ENCODE results near the gene PLK5. TPM values are rescaled to one million over a fixed set of nuclear protein-coding genes. Genes with fewer than 3 reads are reported as not detected.

The PLK5 gene
- total RNA-seq, 2 experiments from 2014 or later, result not detected

DNA sequence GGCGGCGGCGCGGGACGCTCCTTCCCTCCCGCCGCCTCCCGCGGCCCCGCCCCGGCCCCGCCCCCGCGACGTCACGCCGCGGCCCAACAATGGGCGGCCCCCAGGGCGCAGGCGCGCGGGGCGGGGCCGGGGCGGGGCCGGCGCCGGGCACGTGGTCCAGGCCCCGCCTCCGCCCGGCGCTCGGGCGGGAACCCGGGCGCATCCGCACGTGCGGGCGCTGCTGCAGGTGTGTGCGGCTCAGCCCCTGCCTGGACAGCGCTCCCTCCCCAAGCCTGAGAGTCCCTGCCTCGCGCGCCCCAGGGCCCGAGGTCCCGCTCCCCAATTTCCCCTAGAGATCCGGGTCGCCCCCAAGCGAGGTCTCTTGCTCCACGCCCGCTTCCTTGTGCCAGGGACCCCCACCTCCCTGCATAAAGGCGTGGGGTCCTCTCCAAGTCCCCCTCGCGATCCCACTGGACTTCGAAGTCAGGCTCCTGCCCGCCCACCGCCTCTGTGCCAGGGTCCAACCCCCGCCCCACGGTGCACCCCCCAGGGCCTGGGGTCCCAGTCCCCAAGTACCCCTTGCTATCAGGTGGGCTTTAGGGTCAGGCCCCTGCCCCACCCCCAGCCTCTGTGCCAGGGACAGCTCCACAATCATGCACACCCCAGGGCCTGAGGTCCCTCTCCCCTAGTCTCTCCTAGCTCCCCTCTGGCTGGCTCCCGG lies 44.6 kb downstream of the PLK5 start, which contains the start of gene MEX3D:
Gene MEX3D, minus strand, starts transcription at position 6 of the 700 bp plus-strand sequence. CDS start 267 bp downstream, outside the sequence.
- CTCF ChIA-PET, result no interaction called here
- Mint-ChIP-seq H3K4me1 (no peaks in the 10 kb centered on the region), H3K4me3 (no peak within 1 kb of the TSS), H3K9me3 (ENCODE audit: low read depth) (no peaks in the 10 kb centered on the region), H3K27me3 (peaks cover 7% of the 10 kb centered on the region), H3K36me3 (ENCODE audit: low read depth) (no peaks in the 10 kb centered on the region), H3K27ac (no peak within 1 kb of the TSS)
- intact Hi-C loops (cut with DNase I, micrococcal nuclease), result loop anchor here in 1 of 2 experiments (1.0 to 2.0 kb wide), 7 partner anchors 24 to 244 kb away; partner anchors contain the start of genes ATP8B3, C19orf25, MBD3 and PCSK4
- peak; percentile 90 for DNase-seq
- ATAC-seq, result peak; percentile 88
- POLR2A ChIA-PET, result no interaction called here

DNA sequence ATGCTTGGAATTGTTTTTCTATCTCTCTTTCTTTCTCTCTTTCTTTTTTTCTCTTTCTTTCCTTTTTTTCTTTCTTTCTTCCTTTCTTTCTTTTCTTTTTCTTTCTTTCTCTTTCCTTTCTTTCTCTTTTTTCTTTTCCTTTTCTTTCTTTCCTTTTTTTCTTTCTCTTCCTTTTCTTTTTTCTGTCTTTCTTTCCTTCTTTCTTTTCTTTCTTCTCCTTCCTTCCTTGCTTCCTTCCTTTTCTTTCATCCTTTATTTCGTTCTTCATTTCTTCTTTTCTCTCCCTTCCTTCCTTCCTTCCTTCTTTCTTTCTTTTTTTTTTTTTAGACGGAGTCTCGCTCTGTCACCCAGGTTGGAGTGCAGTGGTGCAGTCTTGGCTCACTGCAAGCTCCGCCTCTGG lies 46.1 kb downstream of the PLK5 start:
- intact Hi-C loops (cut with DNase I, micrococcal nuclease), result loop anchor here in 1 of 2 experiments (2.0 kb wide), 1 partner anchor 91 kb away; the partner anchor contains the start of gene C19orf25
- no peaks in the 10 kb centered on the region for H3K4me1 Mint-ChIP-seq
- H3K4me3 Mint-ChIP-seq, result no peak overlapping the region
- H3K36me3 Mint-ChIP-seq (ENCODE audit: low read depth), result no peaks in the 10 kb centered on the region
- H3K27ac Mint-ChIP-seq, result no peak overlapping the region
- peaks cover 7% of the 10 kb centered on the region for H3K27me3 Mint-ChIP-seq
- H3K9me3 Mint-ChIP-seq (ENCODE audit: low read depth), result no peaks in the 10 kb centered on the region
- ATAC-seq (no peak), DNase-seq (no peak)
- ChIA-PET POLR2A (no interaction called here), CTCF (interaction anchor here (0.8 kb wide), 1 partner anchor 1174 kb away, joined by 3 read pairs; no protein-coding TSS in a partner anchor)

DNA sequence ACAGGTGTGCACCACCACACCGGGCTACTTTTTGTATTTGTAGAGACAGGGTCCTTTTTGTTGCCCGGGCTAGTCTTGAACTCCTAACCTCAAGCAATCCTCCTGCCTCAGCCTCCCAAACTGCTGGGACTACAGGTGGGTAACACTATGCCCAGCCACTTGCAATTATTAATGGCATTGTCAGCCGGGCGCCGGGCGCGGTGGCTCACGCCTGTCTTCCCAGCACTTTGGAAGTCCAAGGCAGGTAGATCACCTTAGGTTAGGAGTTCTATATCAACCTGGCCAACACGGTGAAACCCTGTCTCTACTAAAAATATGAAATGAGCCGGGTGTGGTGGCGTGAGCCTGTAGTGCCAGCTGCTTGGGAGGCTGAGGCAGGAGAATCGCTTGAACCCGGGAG lies 47.0 kb downstream of the PLK5 start:
- no peak for ATAC-seq

DNA sequence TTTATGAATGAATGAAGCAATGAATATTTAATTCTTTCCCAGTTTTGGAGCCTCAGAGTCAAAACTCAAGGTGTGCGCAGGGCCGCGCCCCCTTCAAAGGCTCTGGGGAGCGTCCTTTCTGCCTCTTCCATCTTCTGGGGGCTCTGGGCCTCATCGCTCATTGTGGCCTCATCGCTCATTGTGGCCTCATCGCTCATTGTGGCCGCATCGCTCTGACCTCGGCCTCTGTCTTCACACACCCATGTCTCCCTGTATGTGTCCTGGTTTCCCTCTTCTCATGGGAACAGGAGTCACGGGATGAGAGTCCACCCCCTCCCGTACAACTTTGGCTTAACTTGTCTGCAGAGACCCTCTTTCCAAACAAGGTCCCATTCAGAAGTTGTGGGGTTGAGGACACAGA lies 47.5 kb downstream of the PLK5 start:
- DNase-seq (no peak), ATAC-seq (no peak)
- H3K4me3 Mint-ChIP-seq, result no peak overlapping the region
- intact Hi-C loops (cut with DNase I, micrococcal nuclease), result no loop called here
- no peaks in the 10 kb centered on the region for H3K4me1 Mint-ChIP-seq
- H3K27ac Mint-ChIP-seq, result no peak overlapping the region
- H3K27me3 Mint-ChIP-seq, result peaks cover 7% of the 10 kb centered on the region
- POLR2A ChIA-PET, result no interaction called here
- no peaks in the 10 kb centered on the region for H3K9me3 Mint-ChIP-seq (ENCODE audit: low read depth)
- no peaks in the 10 kb centered on the region for H3K36me3 Mint-ChIP-seq (ENCODE audit: low read depth)
- CTCF ChIA-PET, result no interaction called here

More for the DNA sequence above, 47.0 kb downstream of the PLK5 start:
- Mint-ChIP-seq H3K4me1 (no peaks in the 10 kb centered on the region), H3K27ac (no peak overlapping the region), H3K27me3 (peaks cover 7% of the 10 kb centered on the region), H3K4me3 (no peak overlapping the region), H3K36me3 (ENCODE audit: low read depth) (no peaks in the 10 kb centered on the region), H3K9me3 (ENCODE audit: low read depth) (no peaks in the 10 kb centered on the region)
- intact Hi-C loops (cut with DNase I, micrococcal nuclease), result no loop called here
- CTCF ChIA-PET, result interaction anchor here (0.7 kb wide), 1 partner anchor 290 kb away, joined by 3 read pairs; no protein-coding TSS in a partner anchor
- POLR2A ChIA-PET, result no interaction called here
- DNase-seq, result no peak

DNA sequence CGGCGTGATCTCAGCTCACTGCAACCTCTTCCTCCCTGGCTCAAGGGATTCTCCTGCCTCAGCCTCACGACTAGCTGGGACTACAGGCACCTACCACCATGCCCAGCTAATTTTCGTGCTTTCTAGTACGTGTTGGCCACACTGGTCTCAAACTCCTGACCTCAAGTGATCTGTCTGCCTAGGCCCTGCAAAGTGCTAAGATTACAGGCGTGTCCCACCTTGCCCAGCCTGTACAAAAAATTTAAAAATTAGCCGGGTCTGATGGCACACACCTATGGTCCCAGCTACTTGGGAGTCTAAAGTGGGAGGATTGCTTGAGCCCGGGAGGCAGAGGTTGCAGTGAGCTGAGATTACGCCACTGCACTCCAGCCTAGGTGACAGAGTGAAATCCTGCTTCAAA lies 48.9 kb downstream of the PLK5 start:
- POLR2A ChIA-PET, result no interaction called here
- Mint-ChIP-seq H3K27me3 (peaks cover 7% of the 10 kb centered on the region), H3K4me3 (no peak overlapping the region), H3K4me1 (no peaks in the 10 kb centered on the region), H3K9me3 (ENCODE audit: low read depth) (no peaks in the 10 kb centered on the region), H3K36me3 (ENCODE audit: low read depth) (no peaks in the 10 kb centered on the region), H3K27ac (no peak overlapping the region)
- DNase-seq (no peak), ATAC-seq (no peak)
- CTCF ChIA-PET, result no interaction called here
- intact Hi-C loops (cut with DNase I, micrococcal nuclease), result no loop called here

DNA sequence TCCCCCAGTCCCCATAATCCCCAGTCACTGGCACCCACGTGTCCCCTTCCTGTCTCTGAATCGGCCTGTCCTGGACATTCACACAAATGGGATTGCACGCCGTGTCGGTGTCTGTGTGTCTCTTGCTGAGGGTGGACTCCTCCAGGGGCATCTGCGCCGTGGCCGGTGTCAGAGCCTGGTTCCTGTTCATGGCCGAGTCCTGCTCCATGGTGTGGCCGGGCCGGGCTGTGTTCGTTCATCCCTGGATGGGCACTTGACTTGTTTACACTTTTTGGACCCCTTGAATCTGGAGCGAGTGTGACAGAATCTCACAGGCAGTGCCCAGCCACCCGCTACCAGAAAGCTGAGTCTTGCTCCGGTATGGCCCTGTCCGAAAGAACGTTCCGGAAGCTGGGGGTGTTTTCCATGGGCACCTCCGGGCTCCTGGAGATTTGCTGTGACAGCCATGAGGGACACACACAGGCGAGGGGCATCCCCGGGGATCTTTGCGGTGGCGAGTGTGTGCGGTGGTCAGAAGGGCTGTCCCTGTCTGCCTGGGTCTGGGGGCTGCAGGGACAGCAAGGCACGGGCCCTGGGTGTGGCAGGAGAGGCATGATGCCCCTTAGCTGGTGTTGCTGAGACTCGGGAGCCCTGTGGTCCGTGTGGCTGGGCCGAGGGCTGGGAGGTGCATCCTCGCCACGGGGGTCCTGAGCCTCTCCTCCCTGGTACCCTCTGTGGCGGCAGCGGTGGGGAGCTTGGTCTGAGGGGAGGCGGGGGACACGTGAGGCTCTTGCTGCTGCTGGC lies 50.7 kb downstream of the PLK5 start:
- intact Hi-C loops (cut with DNase I, micrococcal nuclease), result no loop called here
- Mint-ChIP-seq H3K4me3 (no peak overlapping the region), H3K4me1 (no peaks in the 10 kb centered on the region), H3K9me3 (ENCODE audit: low read depth) (no peaks in the 10 kb centered on the region), H3K27ac (no peak overlapping the region), H3K36me3 (ENCODE audit: low read depth) (peaks cover 3% of the 10 kb centered on the region), H3K27me3 (peaks cover 7% of the 10 kb centered on the region)
- ChIA-PET POLR2A (interaction anchor here (1.0 kb wide), 1 partner anchor 16 kb away, joined by 5 read pairs; no protein-coding TSS in a partner anchor), CTCF (no interaction called here)
- no peak for ATAC-seq
- DNase-seq, result no peak

DNA sequence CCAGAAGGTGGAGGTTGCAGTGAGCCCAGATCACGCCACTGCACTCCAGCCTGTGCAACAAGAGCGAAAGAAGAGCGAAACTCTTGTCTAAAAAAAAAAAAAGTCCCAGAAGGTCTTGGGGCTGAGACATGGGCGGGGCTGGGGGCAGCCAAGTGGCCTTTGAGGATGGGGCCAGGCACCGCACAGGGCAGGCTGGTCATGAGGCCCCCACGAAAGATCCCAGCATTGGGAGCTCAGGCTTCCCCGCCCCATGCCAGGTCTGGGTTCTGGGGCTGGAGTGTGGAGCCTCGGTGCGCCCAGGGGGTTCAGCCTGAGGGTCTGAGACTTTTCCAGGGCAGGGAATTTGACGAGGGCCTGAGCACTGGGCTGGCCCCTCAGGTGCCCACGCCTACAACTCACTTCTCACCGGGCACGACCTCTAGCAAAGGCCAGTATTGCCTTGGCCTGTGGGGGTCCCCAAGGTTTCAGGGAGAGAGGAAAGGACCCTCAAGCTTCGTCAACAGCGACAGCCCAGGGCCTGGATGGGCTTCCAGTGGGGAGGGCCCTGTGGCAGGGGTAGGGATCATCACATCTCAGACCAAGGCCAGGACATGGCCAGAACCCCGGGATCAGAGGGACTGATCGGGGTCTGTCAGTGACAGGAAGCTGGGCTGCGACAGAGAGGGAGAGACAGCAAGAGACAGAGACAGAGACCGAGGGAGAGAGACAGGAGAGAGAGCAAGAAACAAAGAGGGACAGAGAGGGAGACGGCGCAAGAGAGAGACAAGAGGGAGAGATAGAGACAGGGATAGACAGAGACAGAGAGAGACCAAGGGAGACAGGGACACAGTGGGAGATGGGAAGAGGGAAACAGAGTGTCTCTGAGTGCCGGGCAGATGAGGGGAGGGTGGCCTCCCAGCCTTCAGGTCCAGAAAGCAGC lies 51.7 kb downstream of the PLK5 start:
- DNase-seq, result no peak
- Mint-ChIP-seq H3K9me3 (ENCODE audit: low read depth) (no peaks in the 10 kb centered on the region), H3K4me1 (no peaks in the 10 kb centered on the region), H3K36me3 (ENCODE audit: low read depth) (peaks cover 8% of the 10 kb centered on the region), H3K4me3 (no peak overlapping the region), H3K27me3 (no peaks in the 10 kb centered on the region), H3K27ac (no peak overlapping the region)
- CTCF ChIA-PET, result interaction anchor here (0.5 to 0.6 kb wide), 2 partner anchors 10 to 897 kb away, joined by 3 read pairs; no protein-coding TSS in a partner anchor
- intact Hi-C loops (cut with DNase I, micrococcal nuclease), result no loop called here
- no peak for ATAC-seq
- POLR2A ChIA-PET, result interaction anchor here (1.0 kb wide), 1 partner anchor 15 kb away, joined by 5 read pairs; no protein-coding TSS in a partner anchor

DNA sequence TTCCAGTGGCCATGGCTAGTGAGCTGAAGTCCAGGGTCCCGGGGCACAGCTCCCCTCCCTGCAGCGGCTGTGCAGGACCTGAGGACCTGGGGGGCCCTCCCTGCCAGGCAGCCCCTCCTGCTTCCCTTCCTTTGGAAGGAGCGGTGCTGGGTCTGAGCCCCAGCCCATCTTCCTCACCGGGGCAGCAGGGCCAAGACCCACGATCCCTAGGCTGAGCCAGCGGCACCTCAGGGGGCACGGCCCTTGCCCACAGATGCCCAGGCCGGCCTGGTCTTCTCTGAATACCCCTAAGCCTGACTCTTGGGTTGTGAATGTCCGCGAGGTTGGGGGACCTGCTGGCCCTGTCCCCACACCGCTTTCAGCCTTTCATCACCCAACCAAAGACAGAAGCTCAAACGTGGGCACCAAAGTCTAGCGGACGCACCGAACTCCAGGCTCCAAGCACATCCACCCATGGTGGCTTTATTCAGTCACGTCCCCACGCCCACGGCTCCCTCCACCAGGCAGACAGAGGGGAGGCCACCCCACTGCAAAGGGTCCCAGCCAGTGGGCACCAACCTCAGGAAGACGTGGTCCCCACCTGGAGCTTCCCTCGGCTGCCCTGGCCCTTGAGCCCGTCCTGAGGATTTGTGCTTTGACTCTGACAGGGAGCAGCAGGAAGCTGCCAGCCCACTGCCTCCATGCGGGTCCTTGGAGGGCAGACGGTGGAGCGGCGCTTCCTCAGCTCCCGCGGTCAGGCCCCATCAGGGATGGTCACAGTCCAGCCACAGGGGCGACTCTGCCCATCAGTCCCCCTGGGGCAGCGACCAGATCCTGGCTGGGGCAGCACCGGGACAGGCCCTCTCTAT lies 52.6 kb downstream of the PLK5 start:
- ChIA-PET CTCF (interaction anchor here (0.5 to 0.6 kb wide), 2 partner anchors 11 to 896 kb away, joined by 3 read pairs; no protein-coding TSS in a partner anchor), POLR2A (no interaction called here)
- H3K27ac Mint-ChIP-seq, result no peak overlapping the region
- DNase-seq, result no peak
- no peaks in the 10 kb centered on the region for H3K9me3 Mint-ChIP-seq (ENCODE audit: low read depth)
- no peaks in the 10 kb centered on the region for H3K4me1 Mint-ChIP-seq
- H3K36me3 Mint-ChIP-seq (ENCODE audit: low read depth), result peaks cover 12% of the 10 kb centered on the region
- no peak overlapping the region for H3K4me3 Mint-ChIP-seq
- no peaks in the 10 kb centered on the region for H3K27me3 Mint-ChIP-seq
- no peak for ATAC-seq
- intact Hi-C loops (cut with DNase I, micrococcal nuclease), result no loop called here

DNA sequence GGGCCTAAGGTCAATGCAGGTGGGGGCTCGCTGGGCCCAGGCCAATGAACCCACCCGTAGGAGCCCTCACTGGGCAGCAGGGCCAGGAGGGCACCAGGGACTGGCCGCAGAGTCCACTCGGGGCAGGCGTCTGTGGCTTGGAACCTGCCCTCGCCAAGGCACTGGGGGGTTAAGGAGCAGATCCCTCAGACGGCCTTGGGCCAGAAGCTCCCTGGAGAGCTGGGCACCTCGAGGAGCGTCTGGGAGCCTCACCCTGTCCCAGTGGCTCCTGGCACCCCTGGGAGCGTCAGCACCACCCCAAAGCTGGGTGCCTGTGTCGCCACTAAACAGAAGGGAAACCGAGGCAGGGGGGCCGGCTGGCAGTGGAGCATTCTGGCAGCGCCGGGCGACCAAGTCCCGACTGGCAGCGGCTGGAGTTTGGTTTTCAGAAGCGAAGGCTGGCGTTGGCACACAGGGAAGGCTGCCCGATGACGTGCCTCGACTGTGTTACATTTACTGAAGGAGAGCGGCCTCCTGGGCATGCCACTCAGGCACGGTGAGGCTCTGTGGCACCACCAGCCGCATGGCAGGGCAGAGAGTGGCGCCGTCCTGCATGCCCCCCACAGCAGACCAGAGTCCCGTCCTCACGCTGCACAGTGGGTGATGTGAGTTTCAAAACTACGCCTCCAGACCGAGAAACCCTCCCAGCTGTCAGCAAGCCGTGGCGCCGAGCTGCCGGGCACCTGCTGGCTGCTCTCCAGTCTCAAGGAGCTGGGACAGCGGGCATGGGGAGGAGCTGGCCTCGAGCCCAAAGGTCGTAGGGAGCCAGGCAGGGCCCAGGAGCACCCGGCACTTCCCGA lies 53.4 kb downstream of the PLK5 start:
- DNase-seq, result no peak
- Mint-ChIP-seq H3K4me3 (no peak overlapping the region), H3K36me3 (ENCODE audit: low read depth) (peaks cover 13% of the 10 kb centered on the region), H3K27me3 (no peaks in the 10 kb centered on the region), H3K9me3 (ENCODE audit: low read depth) (no peaks in the 10 kb centered on the region), H3K27ac (no peak overlapping the region), H3K4me1 (no peaks in the 10 kb centered on the region)
- no peak for ATAC-seq
- intact Hi-C loops (cut with DNase I, micrococcal nuclease), result no loop called here
- ChIA-PET POLR2A (no interaction called here), CTCF (no interaction called here)
